Measurements from ENCODE around the gene KCNQ1. TPM values are rescaled to one million over a fixed set of nuclear protein-coding genes. Genes with fewer than 3 reads are reported as not detected.

KCNQ1 gene
- total and polyA plus RNA-seq, 2 of the 13 experiments (the other 11 are each of a cell fraction or from before 2014, with no cell fraction given) = 0.02 to 0.08 TPM

DNA sequence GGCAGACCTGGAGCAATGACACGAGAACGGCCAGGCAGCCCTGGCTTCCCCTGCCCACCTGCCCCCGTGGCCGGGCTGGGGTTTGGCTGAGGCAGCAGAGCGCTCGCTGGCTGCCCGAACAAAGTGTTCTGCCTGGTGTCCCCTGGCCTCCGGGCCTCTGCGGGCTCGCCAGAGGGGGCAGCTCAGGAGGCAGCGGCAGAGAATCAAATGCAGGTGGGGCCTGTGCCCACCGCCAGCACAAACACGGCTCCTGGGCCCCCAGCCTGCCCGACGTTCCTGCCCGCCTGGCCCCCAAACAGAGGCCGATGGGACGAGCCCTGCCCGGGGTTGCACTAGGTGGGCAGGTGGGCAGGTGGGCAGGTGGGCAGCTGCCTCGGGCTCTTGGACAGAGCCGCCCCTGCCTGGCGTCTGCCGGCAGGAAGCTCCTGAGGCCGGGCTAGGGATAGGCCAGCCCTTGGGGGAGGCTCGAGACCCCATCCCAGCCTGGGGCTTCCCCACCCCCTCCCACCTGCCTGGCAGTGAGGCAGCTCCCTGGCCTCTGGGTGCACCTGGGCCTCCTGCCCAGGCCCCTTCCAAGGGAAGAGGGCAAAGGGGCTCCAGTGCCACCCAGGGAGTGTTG, 394.0 kb downstream of the KCNQ1 start:
- Histone ChIP-seq H3K36me3 (replicated peaks in 1 of 2; ENCODE audit: control insufficient read depth in 1 of 2, insufficient read depth in 2 of 2, low read length in 2 of 2) (no peaks in the 10 kb centered on the region), H3K9me3 (ENCODE audit: low read length) (no peaks in the 10 kb centered on the region), H3K4me3 (replicated peaks in 1 of 3; ENCODE audit: insufficient read depth in 1 of 3, low read depth in 2 of 3, low read length in 3 of 3) (peak overlapping the region in 1 of 3 experiments; percentile 64; a peak in 1 of 6 replicates), H3K27ac (ENCODE audit: extremely low read length, insufficient read depth, low read length) (no peak overlapping the region), H3K9ac (ENCODE audit: insufficient read depth, low read depth, low read length) (no peak overlapping the region), H3K79me2 (ENCODE audit: insufficient read depth, low read length) (no peaks in the 10 kb centered on the region), H3K27me3 (ENCODE audit: control insufficient read depth in 1 of 2, insufficient read depth in 2 of 2, low read length in 2 of 2) (peaks cover 8 to 89% of the 10 kb centered on the region in 2 experiments; a peak in 4 of 5 replicates), H3K4me1 (ENCODE audit: insufficient read depth, low read length) (peaks cover 45% of the 10 kb centered on the region), H4K20me1 (ENCODE audit: insufficient read depth, low read length) (0 out of 2 replicates have a peak, but pooled peaks cover 3% of the 10 kb centered on the region), H3K4me2 (ENCODE audit: low read depth, low read length) (peak overlapping the region; percentile 57), H2AFZ (ENCODE audit: low read length) (no peak overlapping the region)
- in situ Hi-C loops (cut with HindIII; ENCODE audit: extremely low pct_ligation_motif_present, low pct_unique_long_range_greater_than_20kb) (no loop called here), intact Hi-C loops (cut with micrococcal nuclease; ENCODE audit: unreplicated experiment) (no loop called here)
- WGBS (ENCODE audit: low lambda C conversion rate) = no CpG with 5 or more reads among the region's 25 CpGs
- TF ChIP-seq ZNF546 (CRISPR knock-in tag; conservative IDR thresholded peaks at IDR 0.05) (no peak), GPN1 (CRISPR knock-in tag; IDR thresholded peaks at IDR 0.05; ENCODE audit: borderline replicate concordance) (no peak), ELF3 (CRISPR knock-in tag; IDR thresholded peaks at IDR 0.05) (no peak)
- TF ChIP-seq, protein P1, sequence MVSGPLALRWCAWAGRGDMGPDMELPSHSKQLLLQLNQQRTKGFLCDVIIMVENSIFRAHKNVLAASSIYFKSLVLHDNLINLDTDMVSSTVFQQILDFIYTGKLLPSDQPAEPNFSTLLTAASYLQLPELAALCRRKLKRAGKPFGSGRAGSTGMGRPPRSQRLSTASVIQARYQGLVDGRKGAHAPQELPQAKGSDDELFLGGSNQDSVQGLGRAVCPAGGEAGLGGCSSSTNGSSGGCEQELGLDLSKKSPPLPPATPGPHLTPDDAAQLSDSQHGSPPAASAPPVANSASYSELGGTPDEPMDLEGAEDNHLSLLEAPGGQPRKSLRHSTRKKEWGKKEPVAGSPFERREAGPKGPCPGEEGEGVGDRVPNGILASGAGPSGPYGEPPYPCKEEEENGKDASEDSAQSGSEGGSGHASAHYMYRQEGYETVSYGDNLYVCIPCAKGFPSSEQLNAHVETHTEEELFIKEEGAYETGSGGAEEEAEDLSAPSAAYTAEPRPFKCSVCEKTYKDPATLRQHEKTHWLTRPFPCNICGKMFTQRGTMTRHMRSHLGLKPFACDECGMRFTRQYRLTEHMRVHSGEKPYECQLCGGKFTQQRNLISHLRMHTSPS (CRISPR knock-in tag; IDR thresholded peaks at IDR 0.05; ENCODE audit: low read depth) = 0 out of 2 replicates have a peak, but pooled peaks have one; percentile 29
- no peak for ATAC-seq
- POLR2A ChIA-PET = interaction anchor here (1.0 to 1.3 kb wide), 2 partner anchors 113 to 139 kb away, joined by 4 to 6 read pairs; partner anchors contain the start of gene KCNQ1OT1
- FAIRE-seq = no peak
- no peak for DNase-seq (ENCODE audit: low spot score)
- BruUV-seq (replicated peaks) = no TSS peak
- CTCF ChIA-PET (ENCODE audit: low intra/inter-chr PET ratio, low total read pairs) = no interaction called here

DNA sequence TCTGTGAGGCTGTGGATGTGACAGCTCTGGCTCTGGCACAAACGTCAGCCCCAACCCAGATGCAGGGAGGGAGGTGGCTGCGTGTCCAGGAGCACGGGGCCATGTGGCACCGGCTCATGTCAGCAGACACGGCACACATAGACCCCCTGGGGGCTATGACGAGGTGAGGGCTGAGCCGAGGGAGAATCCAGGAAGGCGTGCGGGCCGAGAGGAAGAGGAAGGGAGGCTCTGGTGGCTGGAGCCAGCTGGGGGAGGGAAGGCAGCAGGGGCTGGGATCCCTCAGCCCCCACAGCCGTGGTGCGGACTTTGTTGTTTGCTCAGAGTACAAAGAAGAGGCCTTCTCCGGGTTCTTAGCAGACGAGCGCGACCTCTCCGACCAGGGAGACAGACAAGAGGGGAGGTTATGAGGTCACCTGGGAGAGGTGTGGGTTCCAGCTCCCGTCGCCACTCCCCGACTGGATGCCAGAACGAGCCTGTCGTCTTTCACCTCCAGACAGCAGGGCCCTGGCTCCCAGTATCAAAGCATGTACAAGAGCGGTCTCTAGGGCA, 394.7 kb downstream of the KCNQ1 start:
- FAIRE-seq = peak; percentile 30
- no peak overlapping the region for H2AFZ ChIP-seq (ENCODE audit: low read length)
- peak; percentile 38 for DNase-seq (ENCODE audit: low spot score)
- H3K4me3 ChIP-seq (replicated peaks in 1 of 3; ENCODE audit: insufficient read depth in 1 of 3, low read depth in 2 of 3, low read length in 3 of 3) = peak overlapping the region in 2 of 3 experiments; percentile 7 to 64; a peak in 4 of 6 replicates
- H3K4me2 ChIP-seq (ENCODE audit: low read depth, low read length) = peak overlapping the region; percentile 57
- CTCF ChIA-PET (ENCODE audit: low intra/inter-chr PET ratio, low total read pairs) = no interaction called here
- H3K9ac ChIP-seq (ENCODE audit: insufficient read depth, low read depth, low read length) = no peak overlapping the region
- BruUV-seq (replicated peaks) = no TSS peak
- 0 out of 2 replicates have a peak, but pooled peaks cover 3% of the 10 kb centered on the region for H4K20me1 ChIP-seq (ENCODE audit: insufficient read depth, low read length)
- H3K79me2 ChIP-seq (ENCODE audit: insufficient read depth, low read length) = no peaks in the 10 kb centered on the region
- peaks cover 8 to 89% of the 10 kb centered on the region in 2 experiments; a peak in 4 of 5 replicates for H3K27me3 ChIP-seq (ENCODE audit: control insufficient read depth in 1 of 2, insufficient read depth in 2 of 2, low read length in 2 of 2)
- no peak overlapping the region for H3K27ac ChIP-seq (ENCODE audit: extremely low read length, insufficient read depth, low read length)
- H3K4me1 ChIP-seq (ENCODE audit: insufficient read depth, low read length) = peaks cover 45% of the 10 kb centered on the region
- intact Hi-C loops (cut with micrococcal nuclease; ENCODE audit: unreplicated experiment) (no loop called here), in situ Hi-C loops (cut with HindIII; ENCODE audit: extremely low pct_ligation_motif_present, low pct_unique_long_range_greater_than_20kb) (no loop called here)
- H3K9me3 ChIP-seq (ENCODE audit: low read length) = no peaks in the 10 kb centered on the region
- ATAC-seq = peak; percentile 32
- POLR2A ChIA-PET = interaction anchor here (1.0 to 1.3 kb wide), 2 partner anchors 114 to 140 kb away, joined by 4 to 6 read pairs; partner anchors contain the start of gene KCNQ1OT1
- no peaks in the 10 kb centered on the region for H3K36me3 ChIP-seq (replicated peaks in 1 of 2; ENCODE audit: control insufficient read depth in 1 of 2, insufficient read depth in 2 of 2, low read length in 2 of 2)
- WGBS (ENCODE audit: low lambda C conversion rate) = 3% methylated on average over 7 of the region's 23 CpGs
- TF ChIP-seq, protein P2, sequence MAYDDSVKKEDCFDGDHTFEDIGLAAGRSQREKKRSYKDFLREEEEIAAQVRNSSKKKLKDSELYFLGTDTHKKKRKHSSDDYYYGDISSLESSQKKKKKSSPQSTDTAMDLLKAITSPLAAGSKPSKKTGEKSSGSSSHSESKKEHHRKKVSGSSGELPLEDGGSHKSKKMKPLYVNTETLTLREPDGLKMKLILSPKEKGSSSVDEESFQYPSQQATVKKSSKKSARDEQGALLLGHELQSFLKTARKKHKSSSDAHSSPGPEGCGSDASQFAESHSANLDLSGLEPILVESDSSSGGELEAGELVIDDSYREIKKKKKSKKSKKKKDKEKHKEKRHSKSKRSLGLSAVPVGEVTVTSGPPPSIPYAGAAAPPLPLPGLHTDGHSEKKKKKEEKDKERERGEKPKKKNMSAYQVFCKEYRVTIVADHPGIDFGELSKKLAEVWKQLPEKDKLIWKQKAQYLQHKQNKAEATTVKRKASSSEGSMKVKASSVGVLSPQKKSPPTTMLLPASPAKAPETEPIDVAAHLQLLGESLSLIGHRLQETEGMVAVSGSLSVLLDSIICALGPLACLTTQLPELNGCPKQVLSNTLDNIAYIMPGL (CRISPR knock-in tag; IDR thresholded peaks at IDR 0.05; ENCODE audit: borderline replicate concordance in 1 of 2, low read depth in 1 of 2) = no peak
- no peak for TF ChIP-seq ZNF468 (CRISPR knock-in tag; IDR thresholded peaks at IDR 0.05)
- TF ChIP-seq ZNF839 (CRISPR knock-in tag; IDR thresholded peaks at IDR 0.05; ENCODE audit: borderline replicate concordance) = no peak
- TF ChIP-seq, protein P3, sequence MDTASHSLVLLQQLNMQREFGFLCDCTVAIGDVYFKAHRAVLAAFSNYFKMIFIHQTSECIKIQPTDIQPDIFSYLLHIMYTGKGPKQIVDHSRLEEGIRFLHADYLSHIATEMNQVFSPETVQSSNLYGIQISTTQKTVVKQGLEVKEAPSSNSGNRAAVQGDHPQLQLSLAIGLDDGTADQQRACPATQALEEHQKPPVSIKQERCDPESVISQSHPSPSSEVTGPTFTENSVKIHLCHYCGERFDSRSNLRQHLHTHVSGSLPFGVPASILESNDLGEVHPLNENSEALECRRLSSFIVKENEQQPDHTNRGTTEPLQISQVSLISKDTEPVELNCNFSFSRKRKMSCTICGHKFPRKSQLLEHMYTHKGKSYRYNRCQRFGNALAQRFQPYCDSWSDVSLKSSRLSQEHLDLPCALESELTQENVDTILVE (CRISPR knock-in tag; IDR thresholded peaks at IDR 0.05) = peak; percentile 14; the same call in 1 of the 2 replicates
- TF ChIP-seq, protein P4, sequence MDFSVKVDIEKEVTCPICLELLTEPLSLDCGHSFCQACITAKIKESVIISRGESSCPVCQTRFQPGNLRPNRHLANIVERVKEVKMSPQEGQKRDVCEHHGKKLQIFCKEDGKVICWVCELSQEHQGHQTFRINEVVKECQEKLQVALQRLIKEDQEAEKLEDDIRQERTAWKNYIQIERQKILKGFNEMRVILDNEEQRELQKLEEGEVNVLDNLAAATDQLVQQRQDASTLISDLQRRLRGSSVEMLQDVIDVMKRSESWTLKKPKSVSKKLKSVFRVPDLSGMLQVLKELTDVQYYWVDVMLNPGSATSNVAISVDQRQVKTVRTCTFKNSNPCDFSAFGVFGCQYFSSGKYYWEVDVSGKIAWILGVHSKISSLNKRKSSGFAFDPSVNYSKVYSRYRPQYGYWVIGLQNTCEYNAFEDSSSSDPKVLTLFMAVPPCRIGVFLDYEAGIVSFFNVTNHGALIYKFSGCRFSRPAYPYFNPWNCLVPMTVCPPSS (IDR thresholded peaks at IDR 0.05) = no peak
- TF ChIP-seq MTF2 (CRISPR knock-in tag; IDR thresholded peaks at IDR 0.05; ENCODE audit: borderline replicate concordance) = no peak

Data from HepG2 (cell line).